Measurements from ENCODE around the gene AGRP.

Gene AGRP

DNA sequence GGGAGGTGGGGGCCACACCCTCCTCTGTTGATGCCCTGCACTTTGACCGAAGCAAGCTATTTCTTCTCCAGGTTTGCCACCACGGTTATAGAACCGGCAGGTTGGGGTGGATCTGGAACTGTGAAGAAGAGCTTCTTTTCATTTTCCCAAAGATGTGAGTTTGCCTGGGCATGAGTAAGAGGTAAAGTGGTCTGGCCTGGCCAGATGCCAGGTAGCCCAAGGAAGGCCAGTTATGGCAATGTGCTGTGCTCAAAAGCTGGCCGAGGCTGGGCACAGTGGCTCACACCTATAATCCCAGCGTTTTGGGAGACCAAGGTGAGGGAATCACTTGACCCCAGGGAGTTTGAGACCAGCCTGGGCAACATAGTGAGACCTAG is 21.1 kb downstream of the AGRP start:
- DNase-seq, result no peak

DNA sequence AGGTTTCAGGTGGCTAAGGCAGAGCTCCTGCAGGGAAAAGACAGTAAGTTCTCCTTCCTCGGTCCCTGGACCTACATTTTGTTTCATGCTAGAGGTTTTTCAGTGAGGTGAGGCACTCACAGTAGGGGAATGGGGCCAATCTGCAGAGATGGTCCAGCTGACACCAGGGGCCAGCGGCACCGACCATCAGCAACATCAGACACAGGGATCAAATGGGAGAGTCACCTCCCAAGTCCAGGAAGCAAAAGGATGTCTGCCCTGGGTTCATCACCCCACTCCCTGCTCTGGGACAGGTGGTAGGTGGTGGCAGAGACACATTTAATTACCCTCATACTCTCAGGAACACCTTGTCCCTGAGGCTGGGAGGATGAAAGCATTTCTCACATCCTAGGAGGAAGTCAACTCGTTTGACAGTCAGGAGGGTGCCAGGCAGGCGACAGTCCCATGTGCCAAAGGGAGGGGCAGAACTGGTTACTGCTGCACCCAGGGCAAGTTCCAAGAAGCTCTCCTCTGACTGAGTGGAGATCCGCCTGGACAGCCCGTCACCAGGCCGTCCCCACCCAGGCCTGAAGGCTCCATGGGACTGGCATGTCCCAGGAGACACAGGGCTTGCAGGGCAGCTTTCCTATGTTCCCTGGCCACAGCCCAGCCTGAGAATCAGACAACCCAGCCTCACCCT is 21.6 kb downstream of the AGRP start:
- DNase-seq, result no peak

DNA sequence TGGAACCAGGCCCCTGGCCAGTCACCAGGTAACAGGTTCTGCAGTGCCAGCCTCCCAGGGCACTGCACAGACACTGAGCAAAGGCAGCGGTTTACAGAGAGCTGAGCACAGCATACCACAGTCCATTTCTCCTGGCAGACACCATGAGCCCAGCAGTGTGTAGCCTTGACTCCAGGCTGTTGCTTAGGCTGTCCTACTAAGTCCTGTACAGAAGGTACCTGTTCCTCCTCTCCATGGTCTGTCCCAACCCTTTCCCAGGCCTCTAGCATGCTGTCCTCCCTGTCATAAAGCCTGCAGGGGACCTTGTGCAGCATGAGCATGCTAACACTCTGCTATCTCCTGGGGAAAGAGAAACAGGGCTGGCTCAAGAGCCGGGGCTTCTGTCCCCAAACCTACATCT is 22.4 kb downstream of the AGRP start:
- no peak for DNase-seq

DNA sequence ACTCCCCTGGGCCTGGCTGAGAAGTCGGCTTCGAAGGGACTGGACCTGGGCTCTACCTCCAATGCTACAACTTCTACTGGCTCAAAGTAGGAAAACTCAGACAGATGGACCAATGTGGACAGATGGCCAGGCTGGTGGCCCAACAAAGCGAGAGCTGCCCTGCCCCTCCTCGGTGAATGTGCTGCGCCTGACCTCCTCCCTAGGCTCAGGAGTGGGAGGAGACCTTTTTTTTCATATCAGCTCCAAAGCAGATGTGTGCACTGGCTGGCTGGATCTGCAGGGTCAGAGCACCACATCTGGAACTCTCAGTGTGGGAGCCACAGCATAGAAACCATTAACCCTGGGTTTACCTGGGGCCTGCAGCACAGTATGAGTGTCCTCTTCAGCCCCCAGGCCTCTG is 23.2 kb downstream of the AGRP start:
- DNase-seq, result no peak

DNA sequence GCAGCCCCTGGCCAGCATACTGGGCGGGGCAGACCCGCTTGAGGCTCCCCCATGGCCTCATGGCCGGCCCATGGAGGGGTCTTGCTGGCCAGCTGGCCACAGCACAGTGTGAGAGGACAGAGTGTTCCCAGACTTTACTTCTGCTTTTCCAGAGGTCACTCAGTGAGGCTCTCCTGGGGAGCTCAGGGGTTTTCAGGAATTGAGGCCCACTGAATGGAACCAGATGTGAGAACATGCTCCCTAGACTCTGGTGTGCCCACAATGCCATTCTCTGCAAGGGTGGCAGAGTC is 23.5 kb downstream of the AGRP start:
- no peak for DNase-seq

DNA sequence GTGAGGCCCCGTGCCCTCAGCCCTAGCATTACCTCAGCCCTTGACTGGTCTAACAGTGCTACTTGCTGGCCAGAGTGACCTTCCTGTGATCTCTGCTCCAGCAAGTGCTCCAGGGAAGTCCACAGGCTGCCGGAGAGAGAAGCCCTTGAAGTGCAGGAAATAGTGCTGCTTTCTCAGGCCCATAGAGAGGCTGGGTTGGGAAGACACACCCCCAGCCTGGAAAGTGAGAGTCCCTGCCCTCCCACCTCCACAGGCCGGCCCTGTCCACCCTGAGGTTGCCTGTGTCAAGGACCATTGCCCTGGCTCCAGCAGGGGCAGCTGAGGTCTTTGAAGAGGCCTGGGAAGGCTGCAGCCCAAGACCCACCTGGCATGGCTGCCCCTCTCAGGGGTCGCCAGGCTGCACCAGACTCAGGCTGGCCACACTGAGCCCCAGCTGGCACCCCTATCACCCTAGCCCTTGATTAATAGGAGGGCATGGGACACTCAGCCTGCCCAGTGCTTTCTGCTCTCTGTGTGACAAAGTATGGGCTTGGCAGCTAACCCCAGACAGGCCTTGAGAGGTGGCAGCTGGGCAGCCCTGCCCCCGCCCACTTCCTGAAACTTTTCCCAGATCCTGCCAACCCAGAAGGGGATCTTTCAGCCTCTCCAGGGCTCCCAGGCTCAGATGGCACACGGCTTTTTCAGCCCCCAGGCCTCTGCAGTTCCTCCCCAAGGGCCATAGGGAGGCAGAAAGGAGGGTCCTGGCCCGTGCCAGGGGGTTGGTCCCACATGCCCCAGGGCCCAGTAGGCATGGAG is 24.1 kb downstream of the AGRP start:
- peak; percentile 14 for DNase-seq

DNA sequence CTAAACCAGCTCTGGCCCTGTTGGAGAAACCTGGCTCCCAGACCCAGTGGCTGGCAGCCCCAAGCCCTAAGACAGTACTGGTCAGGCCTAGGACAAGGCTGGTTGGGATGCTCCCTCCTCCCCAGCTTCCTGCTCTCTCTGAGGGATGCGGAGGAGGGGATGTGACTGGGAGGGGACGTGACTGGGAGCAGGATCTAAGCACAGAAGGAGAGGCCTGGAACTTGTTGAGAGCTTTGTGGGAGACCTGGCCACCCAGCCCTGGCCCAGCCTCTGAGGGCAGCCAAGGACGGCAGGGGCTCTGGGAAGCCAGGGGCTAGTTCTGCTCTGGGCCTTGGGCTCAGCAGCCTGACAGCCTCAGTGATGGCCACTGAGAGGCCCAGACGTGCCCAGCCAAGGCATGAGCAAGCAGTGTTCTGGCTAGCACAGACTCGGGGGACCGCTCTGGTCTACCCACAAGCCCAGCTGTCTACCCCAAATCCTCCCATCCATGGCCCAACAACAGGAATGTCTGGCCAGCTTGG is 25.2 kb downstream of the AGRP start:
- DNase-seq, result no peak

DNA sequence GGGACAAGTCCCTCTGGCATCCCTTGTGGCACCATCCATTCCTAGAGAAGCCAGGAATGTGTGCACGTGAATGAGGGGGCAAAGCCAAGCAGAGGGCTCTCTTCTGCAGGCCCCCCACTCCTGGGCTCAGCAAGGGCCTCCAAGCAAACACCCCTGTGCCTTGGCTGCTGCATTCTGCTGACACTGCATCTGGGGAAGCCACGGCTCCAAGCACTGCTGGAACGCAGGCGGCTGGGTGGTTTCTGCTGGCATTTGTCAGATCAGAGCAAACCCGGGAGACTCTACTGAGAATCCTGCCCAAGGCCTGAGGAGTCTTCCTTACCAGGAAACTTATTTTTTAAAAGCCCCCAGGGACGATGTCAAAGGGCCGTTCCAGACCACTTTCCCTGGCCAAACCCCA is 25.7 kb downstream of the AGRP start:
- no peak for DNase-seq

DNA sequence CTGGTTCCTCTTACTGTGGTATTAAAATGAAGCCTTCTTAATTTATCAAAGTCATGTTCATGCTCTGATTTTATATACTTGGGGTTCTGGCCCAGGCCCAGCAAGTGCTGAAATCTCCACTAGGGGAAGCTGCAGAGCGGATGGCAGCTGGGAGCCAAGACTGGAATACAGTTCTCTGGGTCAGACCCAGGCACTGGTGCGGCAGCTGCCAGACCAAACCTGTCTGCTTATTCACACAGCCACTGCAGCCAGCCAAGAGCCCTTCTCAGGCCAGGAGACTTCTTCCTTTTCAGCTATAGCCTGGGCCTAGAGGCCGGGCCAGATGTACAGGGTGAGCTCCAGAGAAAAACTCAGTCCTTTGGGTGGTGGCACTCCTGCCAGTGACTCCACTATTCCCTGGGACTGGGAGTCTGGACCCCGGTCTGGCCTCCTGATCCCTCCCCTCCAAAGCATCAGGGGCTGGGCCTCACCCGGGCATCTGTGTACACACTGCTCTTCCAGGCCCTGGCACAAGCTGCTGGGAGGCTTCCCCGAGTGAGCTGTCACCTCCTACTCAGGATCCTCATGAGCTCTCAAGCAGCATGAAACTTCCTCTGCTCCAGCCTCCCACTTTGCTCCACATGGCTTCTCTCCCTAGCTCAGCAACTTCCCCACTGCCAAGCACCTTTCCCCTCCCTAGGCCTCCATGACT is 26.8 kb downstream of the AGRP start:
- DNase-seq, result no peak

DNA sequence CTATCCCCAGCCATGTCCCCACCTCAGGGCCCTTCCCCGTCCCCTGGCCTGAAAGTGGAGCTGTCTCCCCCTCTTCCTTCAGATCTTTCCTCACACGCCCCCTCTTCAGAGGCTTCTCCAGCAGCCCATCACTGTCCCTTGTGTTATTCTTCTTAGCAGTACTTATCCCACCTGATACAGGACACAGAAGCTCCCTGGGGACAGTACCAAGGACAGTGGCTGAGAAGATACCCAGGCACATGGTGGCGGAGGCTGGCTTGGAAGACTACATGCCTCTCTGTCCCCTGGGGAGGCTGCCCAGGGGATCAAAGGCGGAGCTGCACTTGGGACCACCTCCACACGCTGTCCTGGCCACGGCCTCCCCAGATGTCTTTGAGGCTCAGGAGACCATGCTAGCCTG is 28.5 kb downstream of the AGRP start:
- no peak for DNase-seq

DNA sequence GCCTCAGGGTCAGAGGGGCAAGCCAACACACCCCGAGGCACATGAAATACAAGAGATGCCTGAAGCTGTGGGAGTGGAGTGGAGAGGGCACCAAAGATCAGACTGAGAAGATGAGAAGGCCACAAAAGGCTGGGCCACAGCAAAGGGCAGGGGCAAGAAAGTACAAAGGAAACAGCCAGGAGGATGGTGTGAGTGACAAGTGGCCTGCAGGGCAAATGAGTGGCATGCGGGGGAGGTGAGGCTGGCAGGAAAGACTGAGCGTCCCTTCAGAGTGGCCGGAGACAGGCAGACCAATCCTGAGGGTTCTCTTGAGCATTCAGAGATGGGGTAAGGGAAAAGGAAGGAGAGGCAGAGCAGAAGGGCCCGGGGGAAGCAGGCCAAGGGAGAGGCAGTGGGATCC is 29.2 kb downstream of the AGRP start:
- DNase-seq, result no peak

DNA sequence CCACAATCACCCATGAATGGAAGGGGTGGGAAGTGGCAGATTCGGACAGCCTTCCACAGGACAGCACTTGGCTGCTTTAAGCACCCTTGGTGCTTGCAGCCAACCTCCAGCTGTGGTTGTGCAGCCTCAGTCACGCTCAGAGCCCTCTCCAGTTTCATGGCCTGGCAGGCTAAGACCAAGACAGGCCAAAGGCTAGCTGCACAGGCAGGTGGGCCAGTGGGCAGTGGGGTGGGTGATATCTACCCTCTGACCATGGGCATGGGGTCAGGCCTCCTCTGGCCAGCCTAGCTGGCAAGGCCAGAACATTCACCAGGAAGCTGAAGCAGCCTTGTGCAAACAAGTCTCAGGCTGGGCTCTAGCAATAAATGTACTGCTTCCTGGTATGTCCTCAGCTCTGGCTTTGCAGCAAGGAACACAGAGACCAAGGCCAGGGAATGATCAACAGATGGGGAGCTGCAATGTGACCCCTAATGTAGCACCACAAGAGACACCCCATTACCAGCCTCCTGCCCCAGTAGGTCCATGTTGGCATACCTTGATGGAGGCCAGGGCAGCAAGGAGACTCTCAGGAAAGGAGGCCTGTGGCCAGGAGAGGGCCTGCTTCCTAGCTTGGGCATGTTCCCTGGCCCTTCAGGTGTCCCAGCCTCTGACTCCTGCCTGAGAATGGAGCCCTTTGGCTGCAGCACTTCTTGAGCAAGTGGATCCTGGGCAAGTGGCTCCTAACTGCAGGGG is 31.5 kb downstream of the AGRP start:
- no peak for DNase-seq

DNA sequence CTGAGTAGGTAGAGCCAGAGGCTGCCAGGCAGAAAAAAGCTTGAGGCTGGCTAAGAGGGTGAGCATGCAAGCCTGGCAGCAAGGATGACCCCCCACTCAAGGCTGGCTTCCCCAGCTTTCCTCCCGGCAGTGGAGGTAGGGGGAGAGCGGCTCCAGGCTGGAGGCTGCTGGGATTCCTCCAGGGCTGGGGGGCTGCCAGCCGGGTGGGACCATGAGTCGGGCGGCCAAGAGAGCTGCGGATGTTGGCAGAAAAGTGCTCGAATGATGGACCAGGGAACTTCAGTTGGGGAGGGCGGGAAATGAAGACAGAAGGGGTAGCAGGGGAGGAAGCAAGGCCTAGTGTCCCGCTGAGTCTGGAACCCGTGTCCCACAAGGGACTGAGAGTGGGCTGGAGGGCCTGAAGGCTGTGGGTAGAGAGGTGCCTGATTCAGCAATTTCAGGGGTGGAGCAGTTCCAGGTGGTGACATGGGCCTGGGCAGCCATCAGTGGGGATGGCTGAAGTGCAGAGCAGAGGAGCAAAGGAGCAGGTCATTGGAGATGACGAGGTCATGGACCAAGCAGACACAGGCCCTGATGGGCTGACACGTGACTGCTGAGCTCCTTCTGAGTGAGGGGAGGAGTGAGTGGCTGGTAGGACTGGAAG is 32.2 kb downstream of the AGRP start:
- no peak for DNase-seq

DNA sequence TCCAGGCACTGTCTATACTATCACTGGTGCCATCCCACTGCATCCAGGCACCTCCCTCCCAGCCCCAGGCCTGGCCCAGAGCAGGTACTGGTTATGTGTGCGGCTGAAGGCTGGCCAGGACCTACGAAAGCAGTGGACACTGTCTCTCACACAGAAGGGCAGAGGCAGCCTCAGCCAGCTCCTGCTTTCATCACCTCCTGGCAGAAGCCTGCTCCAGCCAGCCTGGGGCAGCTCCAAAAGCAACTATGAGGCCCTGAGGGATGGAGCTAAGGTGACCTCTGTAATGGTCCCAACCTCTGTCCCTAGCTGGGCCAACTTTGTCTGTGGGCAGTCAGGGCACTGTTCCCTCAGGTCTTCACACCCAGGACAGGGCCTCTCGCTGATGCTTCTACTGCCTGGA is 33.6 kb downstream of the AGRP start:
- DNase-seq, result no peak

DNA sequence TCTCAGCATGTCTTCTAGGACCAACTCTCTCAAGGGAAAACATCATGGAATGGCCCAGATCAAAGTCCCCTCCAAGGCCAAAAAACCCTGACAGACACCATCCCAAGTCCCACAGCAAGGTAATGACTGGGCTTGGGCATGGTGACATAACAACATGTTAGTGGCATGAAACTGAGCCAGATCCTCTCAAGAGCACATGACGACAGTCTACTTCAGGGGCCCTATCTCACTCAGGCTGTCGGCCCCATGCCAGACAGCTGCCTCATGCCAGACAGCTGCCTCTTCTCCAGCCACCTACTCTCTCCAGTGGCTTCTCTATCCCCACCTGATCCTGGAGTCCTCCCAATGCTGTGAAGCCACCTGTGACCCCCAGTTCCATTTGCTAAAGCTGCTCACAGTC is 34.0 kb downstream of the AGRP start:
- peak; percentile 61 for DNase-seq

DNA sequence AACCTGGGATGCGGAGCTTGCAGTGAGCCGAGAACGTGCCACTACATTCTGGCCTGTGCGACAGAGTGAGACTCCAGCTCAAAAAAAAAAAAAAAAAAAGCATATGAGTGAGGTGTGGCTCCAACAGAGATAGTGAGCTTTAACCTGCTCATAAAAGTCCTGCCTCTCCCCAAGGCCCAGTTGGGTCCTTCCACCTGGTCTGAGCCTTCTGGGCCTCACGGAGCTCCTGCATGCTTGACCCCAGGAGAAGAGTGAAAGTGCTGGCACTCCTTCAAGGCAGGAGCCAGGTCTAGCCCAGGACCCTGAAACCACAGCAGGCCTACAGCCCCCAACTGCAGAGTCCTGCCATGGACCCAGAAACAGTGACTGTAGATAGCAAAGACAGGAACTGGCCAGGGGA is 34.8 kb downstream of the AGRP start:
- no peak for DNase-seq

DNA sequence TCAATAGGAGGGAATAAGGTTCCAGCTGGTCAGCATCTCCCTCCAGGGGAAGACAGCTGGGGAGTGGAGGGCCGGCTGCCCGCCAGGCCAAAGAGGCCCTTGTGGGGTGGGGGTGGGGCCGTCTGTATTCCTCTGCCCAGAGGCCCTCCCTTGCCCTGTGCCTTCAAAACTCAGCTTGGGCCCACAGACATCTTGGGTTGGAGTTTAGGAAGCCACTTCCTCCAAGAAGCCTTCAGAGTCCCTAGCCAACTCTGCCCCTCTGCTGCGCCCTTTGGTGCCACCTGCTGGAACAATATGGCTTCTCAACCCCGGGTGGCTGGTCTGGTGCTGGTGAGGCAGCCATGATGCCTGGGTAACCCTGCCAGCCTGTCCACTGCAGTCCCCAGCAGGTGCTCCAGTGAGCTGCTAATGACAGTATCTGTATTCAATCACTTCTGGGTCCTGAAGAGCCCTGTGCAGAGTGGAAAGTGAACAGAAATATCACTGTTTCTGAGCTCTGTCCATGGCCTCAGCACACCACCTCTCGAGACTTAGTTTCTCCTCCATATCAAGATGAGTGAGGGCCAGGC is 35.8 kb downstream of the AGRP start:
- no peak for DNase-seq

DNA sequence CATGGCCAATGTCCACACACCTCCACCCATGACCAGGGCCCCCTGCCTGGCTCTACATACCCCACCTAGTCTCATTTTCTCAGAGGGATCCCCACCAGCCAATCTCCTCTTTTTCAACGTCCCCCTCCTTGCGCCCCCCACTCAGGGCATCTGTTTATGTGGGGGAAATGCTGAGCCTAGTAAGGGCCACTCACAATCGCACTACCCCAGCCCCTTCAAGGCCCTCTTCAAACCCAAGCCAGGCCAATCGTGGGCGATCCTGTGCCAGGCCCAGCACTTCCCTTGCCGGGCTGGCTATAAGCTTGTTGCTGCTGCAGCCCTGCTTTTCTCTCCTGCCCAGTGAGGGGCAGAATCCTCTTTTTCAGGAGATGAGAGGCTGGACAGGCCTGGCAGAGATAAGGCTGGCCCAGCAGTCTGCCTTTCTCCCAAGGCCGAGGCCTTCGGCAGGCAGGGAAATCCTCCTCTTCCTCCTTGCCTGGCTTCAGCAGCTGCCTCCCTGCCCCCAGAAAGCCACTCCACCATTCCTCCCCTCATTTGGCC is 36.3 kb downstream of the AGRP start:
- DNase-seq, result no peak

DNA sequence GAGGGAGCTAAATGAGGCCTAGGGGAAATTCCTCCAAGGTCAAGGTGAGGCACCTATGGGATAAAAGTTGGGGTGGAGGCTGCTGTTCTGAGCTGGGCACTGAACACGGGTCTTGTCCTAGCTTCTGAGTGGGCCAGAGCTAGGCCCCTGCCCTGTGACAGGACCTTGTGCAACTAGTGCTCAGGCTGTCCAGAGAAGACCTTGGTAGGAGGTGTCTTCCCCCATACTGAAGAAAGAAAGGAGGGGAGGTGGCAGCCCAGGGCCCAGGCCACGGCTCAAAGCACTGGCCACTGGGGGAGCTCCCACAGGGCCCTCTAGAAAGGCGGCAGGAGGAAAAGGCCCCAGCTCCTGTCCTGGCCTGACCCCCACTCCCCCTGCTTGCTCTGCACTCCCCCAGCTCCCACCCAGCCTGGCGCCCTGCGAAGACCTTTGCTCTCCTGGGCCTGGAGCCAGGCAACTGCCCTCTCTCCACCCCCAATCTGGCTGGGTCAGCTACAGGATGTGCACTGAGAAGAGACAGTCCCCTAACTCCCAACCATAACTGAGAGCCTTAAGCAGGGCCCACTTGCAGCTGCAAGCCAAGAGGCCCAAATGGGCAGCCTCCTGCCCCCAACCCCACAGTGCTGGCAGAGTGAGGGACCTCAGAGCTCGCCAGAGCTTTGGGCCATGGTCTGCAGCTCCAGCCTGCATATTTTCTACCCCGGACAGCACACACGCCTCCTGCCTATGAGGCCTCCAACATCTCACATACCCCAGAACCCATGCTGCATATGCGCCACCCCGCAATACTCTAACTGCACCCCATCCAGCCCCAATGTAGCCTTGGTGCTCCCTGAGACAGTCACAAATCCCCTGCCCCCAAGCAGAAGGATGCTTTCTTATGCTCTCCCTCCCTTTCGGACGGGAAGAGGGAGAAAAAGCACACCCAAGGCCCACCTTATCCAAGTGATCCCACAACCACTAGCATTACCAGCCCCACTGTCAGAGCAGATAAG is 37.1 kb downstream of the AGRP start:
- no peak for DNase-seq

DNA sequence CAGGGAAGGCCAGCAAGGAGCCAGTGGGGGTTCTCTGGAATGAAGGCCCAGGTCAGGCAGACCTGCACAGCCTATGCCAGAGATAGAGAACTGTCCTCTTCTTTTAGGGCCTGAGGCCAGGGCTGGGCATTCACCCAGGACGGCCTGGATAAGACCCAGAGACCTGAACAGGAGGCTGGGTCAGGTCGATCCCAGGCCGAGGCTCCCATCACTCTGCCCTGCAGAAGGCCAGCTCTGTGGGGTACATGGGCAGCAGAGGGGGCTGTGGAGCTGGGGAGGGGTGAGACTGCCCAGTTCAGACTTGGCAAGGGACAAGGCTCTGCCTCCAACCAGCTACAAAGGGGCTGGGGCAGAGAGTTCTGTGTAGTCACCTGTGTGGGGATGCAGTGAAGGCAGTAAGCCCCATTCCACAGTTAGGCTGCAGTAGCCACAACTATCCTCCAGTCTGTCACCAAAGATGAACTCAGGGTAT is 37.9 kb downstream of the AGRP start:
- no peak for DNase-seq

DNA sequence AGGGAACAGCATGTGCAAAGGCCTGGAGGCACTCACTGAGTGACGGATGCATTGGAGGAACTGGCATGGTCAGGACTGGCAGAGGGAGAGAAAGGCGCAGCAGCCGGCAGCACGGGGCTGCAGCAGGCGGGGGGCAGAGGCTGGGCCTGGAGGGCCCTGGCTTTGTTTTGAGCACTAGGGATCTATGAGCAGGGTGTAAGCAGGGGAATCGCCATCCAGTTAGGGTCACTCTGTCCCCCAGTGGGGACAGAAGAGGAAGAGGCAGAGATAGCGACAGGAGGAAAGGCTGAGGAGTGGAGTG is 38.3 kb downstream of the AGRP start:
- DNase-seq, result no peak

Data from DMS79 treated with DMSO at 0.1 percent for 48 hours (cell line).